Fibroblast of lung (primary cell): Measurements from ENCODE around the gene IL12B.

ENCODE experiments used
- EZH2 ChIP-seq: IDR thresholded peaks from 2 replicates; pipeline ENCODE4 v1.5.1; 2012; ENCODE audit warnings: low read length, control low read depth, mild to moderate bottlenecking; ENCODE audit errors: missing control alignments
- TF ChIP-seq, protein P1 (sequence below), 2 donors: IDR thresholded peaks in 1 of 2; conservative IDR thresholded peaks in 1 of 2; 1 replicate in 1 of 2; 2 replicates in 1 of 2; pipeline ENCODE4 v1.5.1; 2011 to 2012; ENCODE audit warnings: low read length in 2 of 2, control low read depth in 1 of 2, inconsistent platforms in 1 of 2, low read depth in 1 of 2, mild to moderate bottlenecking in 1 of 2

DNA sequence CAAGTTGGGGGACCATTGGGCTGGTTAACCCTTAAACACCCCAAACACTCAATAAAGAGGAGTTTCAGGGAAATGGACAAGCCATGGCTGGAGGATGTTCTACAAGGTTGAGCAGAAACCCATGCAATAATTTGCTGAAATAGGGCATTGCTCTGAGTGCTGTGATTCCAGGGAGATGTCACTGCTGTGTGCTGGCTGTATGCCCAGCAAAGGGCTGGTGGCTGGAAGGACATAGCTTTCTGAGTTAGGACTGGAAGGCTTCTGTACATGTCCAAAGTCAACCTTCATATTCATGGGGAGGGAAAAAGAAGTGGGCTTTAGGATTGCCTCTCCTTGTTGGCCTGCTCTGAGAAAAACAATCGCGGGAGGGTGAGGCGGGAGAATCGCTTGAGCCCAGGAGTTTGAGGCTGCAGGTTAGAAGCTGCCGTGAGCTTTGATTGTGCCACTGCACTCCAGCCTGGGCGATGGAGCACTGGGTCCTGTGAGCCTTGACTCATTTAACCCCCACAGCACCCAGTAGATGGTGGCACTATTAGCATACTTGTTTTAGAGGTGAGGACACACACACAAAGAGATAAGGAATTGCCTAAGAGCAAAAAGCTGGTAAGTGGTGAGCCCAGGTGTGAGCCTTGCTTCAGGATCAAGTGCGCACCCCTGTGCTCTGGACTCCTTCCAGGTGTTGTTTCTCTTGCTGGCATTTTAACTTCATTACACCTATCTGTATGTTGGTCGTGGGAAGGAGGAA is 20.4 kb downstream of the IL12B start:
- TF ChIP-seq, protein P1, sequence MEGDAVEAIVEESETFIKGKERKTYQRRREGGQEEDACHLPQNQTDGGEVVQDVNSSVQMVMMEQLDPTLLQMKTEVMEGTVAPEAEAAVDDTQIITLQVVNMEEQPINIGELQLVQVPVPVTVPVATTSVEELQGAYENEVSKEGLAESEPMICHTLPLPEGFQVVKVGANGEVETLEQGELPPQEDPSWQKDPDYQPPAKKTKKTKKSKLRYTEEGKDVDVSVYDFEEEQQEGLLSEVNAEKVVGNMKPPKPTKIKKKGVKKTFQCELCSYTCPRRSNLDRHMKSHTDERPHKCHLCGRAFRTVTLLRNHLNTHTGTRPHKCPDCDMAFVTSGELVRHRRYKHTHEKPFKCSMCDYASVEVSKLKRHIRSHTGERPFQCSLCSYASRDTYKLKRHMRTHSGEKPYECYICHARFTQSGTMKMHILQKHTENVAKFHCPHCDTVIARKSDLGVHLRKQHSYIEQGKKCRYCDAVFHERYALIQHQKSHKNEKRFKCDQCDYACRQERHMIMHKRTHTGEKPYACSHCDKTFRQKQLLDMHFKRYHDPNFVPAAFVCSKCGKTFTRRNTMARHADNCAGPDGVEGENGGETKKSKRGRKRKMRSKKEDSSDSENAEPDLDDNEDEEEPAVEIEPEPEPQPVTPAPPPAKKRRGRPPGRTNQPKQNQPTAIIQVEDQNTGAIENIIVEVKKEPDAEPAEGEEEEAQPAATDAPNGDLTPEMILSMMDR (conservative IDR thresholded peaks at IDR 0.05 in 1 of 2, IDR thresholded peaks at IDR 0.05 in 1 of 2; ENCODE audit: low read depth in 1 of 2, low read length in 2 of 2), result no peak
- TF ChIP-seq EZH2, result no peak
